IPS-18c (cell line): ENCODE data around the gene AK5.

ENCODE experiments used
- H3K4me3 ChIP-seq: 2 replicates; pipeline ENCODE4 v1.7.0; 2013; ENCODE audit warnings: low read depth, mild to moderate bottlenecking, low read length, moderate library complexity; ENCODE audit not compliant: insufficient read depth
- H3K9me3 ChIP-seq: one replicate; pipeline ENCODE4 v1.6.1; 2013; ENCODE audit warnings: mild to moderate bottlenecking, low read length, moderate library complexity; ENCODE audit not compliant: control insufficient read depth, insufficient read depth

AK5 gene

GRCh38 chr1:77373702-77374101 is 91.9 kb downstream of the AK5 start:
- H3K9me3 ChIP-seq = no peaks in the 10 kb centered on the region

GRCh38 chr1:77375541-77375940 is 93.7 kb downstream of the AK5 start:
- Histone ChIP-seq H3K9me3 (no peaks in the 10 kb centered on the region), H3K4me3 (no peak overlapping the region)

More at GRCh38 chr1:77373702-77374101, 91.9 kb downstream of the AK5 start:
- no peak overlapping the region for H3K4me3 ChIP-seq

- Histone ChIP-seq H3K9me3 (no peaks in the 10 kb centered on the region), H3K4me3 (no peak overlapping the region)
Observed at GRCh38 chr1:77375990-77376389, 94.2 kb downstream of the AK5 start.

- Histone ChIP-seq H3K4me3 (no peak overlapping the region), H3K9me3 (no peaks in the 10 kb centered on the region)
Observed at GRCh38 chr1:77378723-77379535, 97.1 kb downstream of the AK5 start.

GRCh38 chr1:77382366-77382765 is 100.5 kb downstream of the AK5 start:
- no peak overlapping the region for H3K4me3 ChIP-seq
- H3K9me3 ChIP-seq = no peaks in the 10 kb centered on the region

- Histone ChIP-seq H3K9me3 (no peaks in the 10 kb centered on the region), H3K4me3 (no peak overlapping the region)
Observed at GRCh38 chr1:77383236-77383635, 101.4 kb downstream of the AK5 start.

GRCh38 chr1:77385551-77385950 is 103.7 kb downstream of the AK5 start:
- no peak overlapping the region for H3K4me3 ChIP-seq
- H3K9me3 ChIP-seq = no peaks in the 10 kb centered on the region

GRCh38 chr1:77386276-77386675 is 104.5 kb downstream of the AK5 start:
- Histone ChIP-seq H3K4me3 (no peak overlapping the region), H3K9me3 (no peaks in the 10 kb centered on the region)

- Histone ChIP-seq H3K4me3 (no peak overlapping the region), H3K9me3 (no peaks in the 10 kb centered on the region)
Observed at GRCh38 chr1:77387553-77387952, 105.7 kb downstream of the AK5 start.

GRCh38 chr1:77388661-77389060 is 106.8 kb downstream of the AK5 start:
- Histone ChIP-seq H3K9me3 (no peaks in the 10 kb centered on the region), H3K4me3 (no peak overlapping the region)

- H3K4me3 ChIP-seq = no peak overlapping the region
Observed at GRCh38 chr1:77392486-77392885, 110.7 kb downstream of the AK5 start.

GRCh38 chr1:77394166-77394565 is 112.3 kb downstream of the AK5 start:
- H3K9me3 ChIP-seq = no peaks in the 10 kb centered on the region
- H3K4me3 ChIP-seq = no peak overlapping the region

More at GRCh38 chr1:77392486-77392885, 110.7 kb downstream of the AK5 start:
- H3K9me3 ChIP-seq = no peaks in the 10 kb centered on the region

- Histone ChIP-seq H3K9me3 (no peaks in the 10 kb centered on the region), H3K4me3 (no peak overlapping the region)
Observed at GRCh38 chr1:77395051-77395450, 113.2 kb downstream of the AK5 start.

GRCh38 chr1:77398152-77398551 is 116.3 kb downstream of the AK5 start:
- Histone ChIP-seq H3K9me3 (no peaks in the 10 kb centered on the region), H3K4me3 (no peak overlapping the region)

- no peak overlapping the region for H3K4me3 ChIP-seq
Observed at GRCh38 chr1:77399250-77400086, 117.6 kb downstream of the AK5 start.

GRCh38 chr1:77400781-77401180 is 119.0 kb downstream of the AK5 start:
- Histone ChIP-seq H3K4me3 (no peak overlapping the region), H3K9me3 (no peaks in the 10 kb centered on the region)

More at GRCh38 chr1:77399250-77400086, 117.6 kb downstream of the AK5 start:
- H3K9me3 ChIP-seq = no peaks in the 10 kb centered on the region

GRCh38 chr1:77401384-77401783 is 119.6 kb downstream of the AK5 start:
- no peak overlapping the region for H3K4me3 ChIP-seq
- H3K9me3 ChIP-seq = no peaks in the 10 kb centered on the region

- no peak overlapping the region for H3K4me3 ChIP-seq
- H3K9me3 ChIP-seq = no peaks in the 10 kb centered on the region
Observed at GRCh38 chr1:77405186-77405585, 123.4 kb downstream of the AK5 start.
